ENCODE measurements around the gene TTYH3.
A peak's percentile ranks its signal among the peaks of the same experiment; 100 is the strongest.

DNA sequence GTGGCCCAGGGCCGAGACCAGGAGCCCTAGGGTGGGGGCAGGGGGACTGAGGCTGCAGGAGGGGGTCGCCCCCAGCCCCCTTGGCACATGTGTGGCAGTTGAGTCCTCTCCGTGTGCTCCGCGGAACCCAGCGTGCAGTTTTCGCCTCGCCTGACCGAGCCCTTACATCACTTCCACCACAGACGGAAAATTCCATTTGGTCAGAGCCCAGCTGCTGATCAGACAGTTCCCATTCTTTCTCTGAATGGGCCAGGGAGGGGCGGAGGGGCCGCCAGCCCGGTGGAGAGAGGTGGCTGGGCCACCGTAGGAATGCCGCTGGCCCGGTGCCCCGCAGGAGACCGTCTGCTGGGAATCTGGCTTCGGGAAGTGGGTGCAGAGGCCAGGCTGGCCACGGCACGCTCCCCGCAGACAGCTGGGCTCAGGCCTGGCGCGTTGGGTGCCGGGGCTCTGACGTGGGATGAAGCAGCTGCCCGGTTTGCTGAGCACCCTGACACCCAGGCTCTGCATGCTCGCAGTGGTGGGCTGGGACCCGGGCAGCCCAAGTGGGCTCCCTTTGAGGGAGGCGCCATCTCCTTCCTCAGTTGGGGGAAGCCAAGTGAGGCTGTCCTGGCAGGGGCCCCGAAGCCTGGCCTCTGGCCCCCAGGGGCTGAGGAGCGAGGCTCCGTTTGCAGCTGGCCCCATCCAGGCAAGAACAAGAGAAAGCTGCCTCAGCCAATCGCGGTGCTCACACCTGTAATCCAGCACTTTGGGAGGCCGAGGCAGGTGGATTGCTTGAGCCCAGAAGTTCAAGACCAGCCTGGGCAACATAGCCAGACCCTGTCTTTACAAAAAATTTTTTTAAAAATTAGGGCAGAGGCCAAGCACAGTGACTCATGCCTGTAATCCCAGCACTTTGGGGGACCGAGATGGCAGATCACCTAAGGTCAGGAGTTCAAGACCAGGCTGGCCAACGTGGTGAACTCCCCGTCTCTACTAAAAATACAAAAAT, 9.9 kb downstream of the TTYH3 start:
- TF ChIP-seq, protein P1, sequence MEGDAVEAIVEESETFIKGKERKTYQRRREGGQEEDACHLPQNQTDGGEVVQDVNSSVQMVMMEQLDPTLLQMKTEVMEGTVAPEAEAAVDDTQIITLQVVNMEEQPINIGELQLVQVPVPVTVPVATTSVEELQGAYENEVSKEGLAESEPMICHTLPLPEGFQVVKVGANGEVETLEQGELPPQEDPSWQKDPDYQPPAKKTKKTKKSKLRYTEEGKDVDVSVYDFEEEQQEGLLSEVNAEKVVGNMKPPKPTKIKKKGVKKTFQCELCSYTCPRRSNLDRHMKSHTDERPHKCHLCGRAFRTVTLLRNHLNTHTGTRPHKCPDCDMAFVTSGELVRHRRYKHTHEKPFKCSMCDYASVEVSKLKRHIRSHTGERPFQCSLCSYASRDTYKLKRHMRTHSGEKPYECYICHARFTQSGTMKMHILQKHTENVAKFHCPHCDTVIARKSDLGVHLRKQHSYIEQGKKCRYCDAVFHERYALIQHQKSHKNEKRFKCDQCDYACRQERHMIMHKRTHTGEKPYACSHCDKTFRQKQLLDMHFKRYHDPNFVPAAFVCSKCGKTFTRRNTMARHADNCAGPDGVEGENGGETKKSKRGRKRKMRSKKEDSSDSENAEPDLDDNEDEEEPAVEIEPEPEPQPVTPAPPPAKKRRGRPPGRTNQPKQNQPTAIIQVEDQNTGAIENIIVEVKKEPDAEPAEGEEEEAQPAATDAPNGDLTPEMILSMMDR (IDR thresholded peaks at IDR 0.05) = peak in 1 of 5 experiments; percentile 28
- TF ChIP-seq EP300 (IDR thresholded peaks at IDR 0.05) = peak; percentile 91 to 98
- peak in 1 of 2 donors; percentile 20 for TF ChIP-seq POLR2A (IDR thresholded peaks at IDR 0.05)
